Activated naive CD4-positive, alpha-beta T cell treated with anti-CD3 and anti-CD28 coated beads, Interleukin-2, amount 50 U/mL, for 24 hours (primary cell): ENCODE results near the gene ZNF425.
A peak's percentile ranks its signal among the peaks of the same experiment; 100 is the strongest.
"Not testable (repeated sequence)": the region's sequence is repeated elsewhere in the genome, so short reads cannot be mapped to it uniquely, and the experiment has no call there.

Experiments
- H3K27ac Mint-ChIP-seq: one replicate; pipeline ENCODE4 v1.8.0; 2021; ENCODE audit warnings: mild to moderate bottlenecking, mixed read lengths
- H3K27me3 Mint-ChIP-seq: one replicate; pipeline ENCODE4 v1.8.0; 2021; ENCODE audit warnings: mixed read lengths
- H3K36me3 Mint-ChIP-seq: one replicate; pipeline ENCODE4 v1.8.0; 2021; ENCODE audit warnings: mixed read lengths
- H3K4me1 Mint-ChIP-seq: one replicate; pipeline ENCODE4 v1.8.0; 2021; ENCODE audit warnings: mixed read lengths
- H3K4me3 Mint-ChIP-seq: one replicate; pipeline ENCODE4 v1.8.0; 2021; ENCODE audit warnings: mild to moderate bottlenecking, mixed read lengths
- H3K9me3 Mint-ChIP-seq: one replicate; pipeline ENCODE4 v1.8.0; 2021; ENCODE audit warnings: mixed read lengths

The ZNF425 gene

GRCh38 chr7:149145031-149145845 is 19.1 kb upstream of the ZNF425 start:
- H3K27ac Mint-ChIP-seq = peak overlapping the region; percentile 57
- no peaks in the 10 kb centered on the region for H3K27me3 Mint-ChIP-seq
- H3K4me1 Mint-ChIP-seq = peaks cover 32% of the 10 kb centered on the region
- peaks cover 4% of the 10 kb centered on the region for H3K36me3 Mint-ChIP-seq
- H3K4me3 Mint-ChIP-seq = peak overlapping the region; percentile 98
- H3K9me3 Mint-ChIP-seq = no peaks in the 10 kb centered on the region

- H3K4me1 Mint-ChIP-seq = peaks cover 27% of the 10 kb centered on the region
- H3K27me3 Mint-ChIP-seq = not testable (repeated sequence)
These were observed 18.4 kb upstream of the ZNF425 start for GRCh38 chr7:149144436-149144922.

GRCh38 chr7:149141893-149142292 is 15.8 kb upstream of the ZNF425 start:
- Mint-ChIP-seq H3K27ac (no peak overlapping the region), H3K9me3 (no peaks in the 10 kb centered on the region), H3K36me3 (peaks cover 1% of the 10 kb centered on the region), H3K4me1 (peaks cover 18% of the 10 kb centered on the region), H3K4me3 (no peak overlapping the region), H3K27me3 (no peaks in the 10 kb centered on the region)

More at GRCh38 chr7:149144436-149144922, 18.4 kb upstream of the ZNF425 start:
- H3K27ac Mint-ChIP-seq, H3K9me3 Mint-ChIP-seq, H3K4me3 Mint-ChIP-seq, H3K36me3 Mint-ChIP-seq: not testable (repeated sequence)

GRCh38 chr7:149140831-149141230 is 14.7 kb upstream of the ZNF425 start:
- Mint-ChIP-seq H3K27ac (no peak overlapping the region), H3K4me3 (no peak overlapping the region), H3K27me3 (no peaks in the 10 kb centered on the region), H3K9me3 (no peaks in the 10 kb centered on the region), H3K36me3 (no peaks in the 10 kb centered on the region), H3K4me1 (peaks cover 10% of the 10 kb centered on the region)

- peaks cover 4% of the 10 kb centered on the region for H3K36me3 Mint-ChIP-seq
- H3K27ac Mint-ChIP-seq = no peak overlapping the region
- H3K4me1 Mint-ChIP-seq = no peaks in the 10 kb centered on the region
- H3K27me3 Mint-ChIP-seq = no peaks in the 10 kb centered on the region
- H3K9me3 Mint-ChIP-seq = no peaks in the 10 kb centered on the region
- no peak overlapping the region for H3K4me3 Mint-ChIP-seq
These were observed 10.0 kb upstream of the ZNF425 start for GRCh38 chr7:149136118-149136517.

- H3K27me3 Mint-ChIP-seq = no peaks in the 10 kb centered on the region
These were observed 7.0 kb upstream of the ZNF425 start for GRCh38 chr7:149133028-149133710.

GRCh38 chr7:149130572-149131198 is 4.6 kb upstream of the ZNF425 start:
- H3K4me3 Mint-ChIP-seq = no peak overlapping the region
- no peaks in the 10 kb centered on the region for H3K9me3 Mint-ChIP-seq
- peaks cover 11% of the 10 kb centered on the region for H3K4me1 Mint-ChIP-seq
- no peaks in the 10 kb centered on the region for H3K27me3 Mint-ChIP-seq
- H3K27ac Mint-ChIP-seq = peak overlapping the region; percentile 43
- H3K36me3 Mint-ChIP-seq = peaks cover 12% of the 10 kb centered on the region

More at GRCh38 chr7:149133028-149133710, 7.0 kb upstream of the ZNF425 start:
- no peaks in the 10 kb centered on the region for H3K9me3 Mint-ChIP-seq
- peaks cover 12% of the 10 kb centered on the region for H3K36me3 Mint-ChIP-seq
- no peak overlapping the region for H3K27ac Mint-ChIP-seq
- H3K4me1 Mint-ChIP-seq = peaks cover 3% of the 10 kb centered on the region
- H3K4me3 Mint-ChIP-seq = no peak overlapping the region

- Mint-ChIP-seq H3K27ac (peak overlapping the region; percentile 99), H3K36me3 (peaks cover 10% of the 10 kb centered on the region), H3K4me1 (peaks cover 21% of the 10 kb centered on the region), H3K27me3 (no peaks in the 10 kb centered on the region), H3K9me3 (no peaks in the 10 kb centered on the region), H3K4me3 (peak overlapping the region; percentile 96)
These were observed 640 bp upstream of the ZNF425 start for GRCh38 chr7:149126662-149127266.

- peaks cover 21% of the 10 kb centered on the region for H3K4me1 Mint-ChIP-seq
- peak overlapping the region; percentile 99 for H3K27ac Mint-ChIP-seq
- no peaks in the 10 kb centered on the region for H3K9me3 Mint-ChIP-seq
- H3K36me3 Mint-ChIP-seq = no peaks in the 10 kb centered on the region
- peak overlapping the region; percentile 96 for H3K4me3 Mint-ChIP-seq
- H3K27me3 Mint-ChIP-seq = no peaks in the 10 kb centered on the region
These were observed 798 bp downstream of the ZNF425 start for GRCh38 chr7:149125189-149125862.

- H3K36me3 Mint-ChIP-seq = peaks cover 4% of the 10 kb centered on the region
- no peak overlapping the region for H3K4me3 Mint-ChIP-seq
- no peaks in the 10 kb centered on the region for H3K9me3 Mint-ChIP-seq
- no peaks in the 10 kb centered on the region for H3K4me1 Mint-ChIP-seq
- H3K27ac Mint-ChIP-seq = no peak overlapping the region
- no peaks in the 10 kb centered on the region for H3K27me3 Mint-ChIP-seq
These were observed 16.2 kb downstream of the ZNF425 start for GRCh38 chr7:149109969-149110368.

GRCh38 chr7:149104749-149105148 is 21.4 kb downstream of the ZNF425 start:
- H3K27me3 Mint-ChIP-seq = no peaks in the 10 kb centered on the region
- peaks cover 2% of the 10 kb centered on the region for H3K36me3 Mint-ChIP-seq
- no peaks in the 10 kb centered on the region for H3K4me1 Mint-ChIP-seq
- H3K27ac Mint-ChIP-seq = no peak overlapping the region
- no peak overlapping the region for H3K4me3 Mint-ChIP-seq
- H3K9me3 Mint-ChIP-seq = no peaks in the 10 kb centered on the region

- no peaks in the 10 kb centered on the region for H3K9me3 Mint-ChIP-seq
- no peaks in the 10 kb centered on the region for H3K4me1 Mint-ChIP-seq
- H3K36me3 Mint-ChIP-seq = peaks cover 2% of the 10 kb centered on the region
- no peak overlapping the region for H3K27ac Mint-ChIP-seq
- no peak overlapping the region for H3K4me3 Mint-ChIP-seq
- H3K27me3 Mint-ChIP-seq = no peaks in the 10 kb centered on the region
These were observed 21.9 kb downstream of the ZNF425 start for GRCh38 chr7:149104214-149104613.

GRCh38 chr7:149103424-149103823 is 22.7 kb downstream of the ZNF425 start:
- Mint-ChIP-seq H3K27ac (no peak overlapping the region), H3K27me3 (no peaks in the 10 kb centered on the region), H3K4me1 (no peaks in the 10 kb centered on the region), H3K4me3 (no peak overlapping the region), H3K9me3 (no peaks in the 10 kb centered on the region), H3K36me3 (peaks cover 2% of the 10 kb centered on the region)

- H3K4me3 Mint-ChIP-seq = no peak overlapping the region
- no peaks in the 10 kb centered on the region for H3K9me3 Mint-ChIP-seq
- H3K36me3 Mint-ChIP-seq = peaks cover 2% of the 10 kb centered on the region
- no peak overlapping the region for H3K27ac Mint-ChIP-seq
- no peaks in the 10 kb centered on the region for H3K4me1 Mint-ChIP-seq
- no peaks in the 10 kb centered on the region for H3K27me3 Mint-ChIP-seq
These were observed 23.5 kb downstream of the ZNF425 start for GRCh38 chr7:149102666-149103065.

GRCh38 chr7:149100821-149101220 is 25.3 kb downstream of the ZNF425 start:
- H3K9me3 Mint-ChIP-seq = no peaks in the 10 kb centered on the region
- peaks cover 2% of the 10 kb centered on the region for H3K36me3 Mint-ChIP-seq
- H3K27ac Mint-ChIP-seq = no peak overlapping the region
- H3K4me3 Mint-ChIP-seq = no peak overlapping the region
- H3K4me1 Mint-ChIP-seq = no peaks in the 10 kb centered on the region
- H3K27me3 Mint-ChIP-seq = no peaks in the 10 kb centered on the region
